Spleen (tissue), 11 donors: ENCODE data around the gene DOCK4. TPM values are rescaled to one million over a fixed set of nuclear protein-coding genes. Genes with fewer than 3 reads are reported as not detected.

ENCODE experiments used
- DNase-seq: peaks from one replicate; pipeline ENCODE4 v3.0.0-alpha.2; 2020
- H3K27ac ChIP-seq, 8 donors: fragments of 200-600 bp; sonication (generic) in 7 of 8; 1 replicate in 4 of 8; 2 replicates in 4 of 8; pipeline versions ENCODE4 v1.5.0 to v1.8.0; 2016 to 2021; ENCODE audit warnings: inconsistent platforms in 4 of 8, mild to moderate bottlenecking in 4 of 8, moderate library complexity in 1 of 8
- H3K27me3 ChIP-seq, 7 donors: fragments of 200-600 bp; sonication (generic) in 6 of 7; replicated peaks in 1 of 7; 1 replicate in 4 of 7; 2 replicates in 3 of 7; pipeline versions ENCODE4 v1.5.0 to v1.8.0; 2016 to 2021; ENCODE audit warnings: inconsistent platforms in 3 of 7, mild to moderate bottlenecking in 1 of 7
- H3K36me3 ChIP-seq, 6 donors: fragments of 200-600 bp; sonication (generic) in 5 of 6; 1 replicate in 4 of 6; 2 replicates in 2 of 6; pipeline versions ENCODE4 v1.5.0 to v1.8.0; 2016 to 2021; ENCODE audit warnings: inconsistent platforms in 2 of 6
- H3K4me1 ChIP-seq, 6 donors: fragments of 200-600 bp; sonication (generic) in 5 of 6; 1 replicate in 3 of 6; 2 replicates in 3 of 6; pipeline versions ENCODE4 v1.5.0 to v1.8.0; 2016 to 2021; ENCODE audit warnings: inconsistent platforms in 3 of 6
- H3K4me3 ChIP-seq, 8 donors: fragments of 200-600 bp; sonication (generic) in 7 of 8; 1 replicate in 4 of 8; 2 replicates in 4 of 8; pipeline versions ENCODE4 v1.5.0 to v1.8.0; 2016 to 2021; ENCODE audit warnings: inconsistent platforms in 4 of 8, mild to moderate bottlenecking in 4 of 8, moderate library complexity in 2 of 8
- H3K9me3 ChIP-seq, 8 donors: fragments of 200-600 bp; sonication (generic) in 7 of 8; 1 replicate in 4 of 8; 2 replicates in 4 of 8; pipeline versions ENCODE4 v1.5.0 to v1.8.0; 2016 to 2021; ENCODE audit warnings: inconsistent platforms in 4 of 8
- POLR2A ChIP-seq, 3 donors: fragments of 450-650 bp; IDR thresholded peaks; one replicate each; pipeline ENCODE4 v1.5.1; 2017; ENCODE audit warnings: antibody characterized with exemption in 3 of 3, mild to moderate bottlenecking in 1 of 3
- POLR2AphosphoS5 ChIP-seq, 3 donors: sonication (generic); formaldehyde crosslinking; IDR thresholded peaks; one replicate each; pipeline ENCODE4 v1.5.1; 2017; ENCODE audit warnings: antibody characterized with exemption in 3 of 3
- WGBS, 5 donors: extraction: QIAGEN DNeasy Blood & Tissue Kit in 3 of 5; methylation state at CpG; one replicate each; pipeline versions ENCODE4 v1.1.5 to v1.1.7; 2013 to 2018; 5-methylcytosine and 5-hydroxymethylcytosine counted together
- intact Hi-C: fragments of 100-400 bp; cut with DNase I; formaldehyde crosslinking; loops from one replicate; pipeline ENCODE4 v1.15.0; 2023; ENCODE audit warnings: low total_unique reads
- polyA plus RNA-seq, 3 donors: library from polyadenylated mRNA; stranded (reverse); fragments of 200-250 nt; gene quantifications; one replicate each; pipeline ENCODE4 v1.2.1, GENCODE V29; 2013
- total RNA-seq, 7 donors: library from RNA; depleted of rRNA in 3 of 7; stranded (reverse); fragments of >200 nt in 3 of 7; fragmentation: NEBNext Ultra II Directional in 4 of 7; extraction: Animal tissue kit (Norgen Biotek cat#: 25700) in 4 of 7; gene quantifications; one replicate each; pipeline versions ENCODE4 v1.1.0 to v1.2.1, GENCODE V29; 2016 to 2021
- TF ChIP-seq, protein P1 (sequence below), 11 experiments: fragments of 200-600 bp in 7 of 11; fragments of 450-650 bp in 4 of 11; sonication (generic) in 4 of 11; IDR thresholded peaks in 8 of 11; conservative IDR thresholded peaks in 3 of 11; 1 replicate in 7 of 11; 2 replicates in 4 of 11; pipeline versions ENCODE4 v1.4.0 to v1.8.0; 2016 to 2021; ENCODE audit warnings: antibody characterized with exemption in 11 of 11, inconsistent platforms in 4 of 11, mild to moderate bottlenecking in 1 of 11
- donor health status: healthy with polysubstance abuse.
- donor health status: DM: no; HTN: no; CAD: no; lungs with moderate emphysema.
- donor health status: DM: no; HTN: no; CAD: no.
- donor health status: Bipolar disorder and iron deficiency.
- donor health status: healthy.
- donor health status: DM: no; HTN: no; CAD: no.
- donor health status: DM: yes; HTN: yes; CAD: no.

DOCK4 gene
- total and polyA plus RNA-seq, 10 donors: 1.4 to 26.9 (median 14.2) TPM

DNA sequence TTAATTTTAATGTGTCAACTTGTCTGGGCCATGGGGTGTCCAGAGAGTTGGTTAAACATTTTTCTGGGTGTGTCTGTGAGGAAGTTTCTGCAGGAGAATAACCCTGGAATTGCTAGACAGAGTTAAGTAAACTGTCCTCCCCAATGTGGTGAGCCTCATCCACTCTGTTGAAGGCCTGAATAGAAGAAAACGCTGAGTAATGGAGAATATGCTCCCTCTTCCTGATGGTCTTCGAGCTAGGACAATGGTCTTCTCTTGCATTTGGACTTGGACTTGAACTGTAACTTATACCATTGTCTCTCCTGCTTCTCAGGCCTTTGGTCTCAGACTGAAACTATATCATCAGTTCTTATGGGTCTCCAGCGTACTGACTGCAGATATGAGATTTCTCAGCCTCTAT is 347.9 kb downstream of the DOCK4 start:
- H3K36me3 ChIP-seq: no peaks in the 10 kb centered on the region
- H3K27me3 ChIP-seq: no peaks in the 10 kb centered on the region
- H3K4me1 ChIP-seq: no peaks in the 10 kb centered on the region
- TF ChIP-seq, protein P1, sequence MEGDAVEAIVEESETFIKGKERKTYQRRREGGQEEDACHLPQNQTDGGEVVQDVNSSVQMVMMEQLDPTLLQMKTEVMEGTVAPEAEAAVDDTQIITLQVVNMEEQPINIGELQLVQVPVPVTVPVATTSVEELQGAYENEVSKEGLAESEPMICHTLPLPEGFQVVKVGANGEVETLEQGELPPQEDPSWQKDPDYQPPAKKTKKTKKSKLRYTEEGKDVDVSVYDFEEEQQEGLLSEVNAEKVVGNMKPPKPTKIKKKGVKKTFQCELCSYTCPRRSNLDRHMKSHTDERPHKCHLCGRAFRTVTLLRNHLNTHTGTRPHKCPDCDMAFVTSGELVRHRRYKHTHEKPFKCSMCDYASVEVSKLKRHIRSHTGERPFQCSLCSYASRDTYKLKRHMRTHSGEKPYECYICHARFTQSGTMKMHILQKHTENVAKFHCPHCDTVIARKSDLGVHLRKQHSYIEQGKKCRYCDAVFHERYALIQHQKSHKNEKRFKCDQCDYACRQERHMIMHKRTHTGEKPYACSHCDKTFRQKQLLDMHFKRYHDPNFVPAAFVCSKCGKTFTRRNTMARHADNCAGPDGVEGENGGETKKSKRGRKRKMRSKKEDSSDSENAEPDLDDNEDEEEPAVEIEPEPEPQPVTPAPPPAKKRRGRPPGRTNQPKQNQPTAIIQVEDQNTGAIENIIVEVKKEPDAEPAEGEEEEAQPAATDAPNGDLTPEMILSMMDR (IDR thresholded peaks at IDR 0.05 in 8 of 11, conservative IDR thresholded peaks at IDR 0.05 in 3 of 11): no peak
- TF ChIP-seq POLR2A (IDR thresholded peaks at IDR 0.05): no peak
- TF ChIP-seq POLR2AphosphoS5 (IDR thresholded peaks at IDR 0.05): no peak
- no peak for DNase-seq
- WGBS, 5 donors: 82 to 91% (median 91%) methylated on average over 3 of the region's 3 CpGs
- H3K4me3 ChIP-seq: no peak overlapping the region
- intact Hi-C loops: no loop called here
- H3K9me3 ChIP-seq: no peaks in the 10 kb centered on the region
- no peak overlapping the region for H3K27ac ChIP-seq

DNA sequence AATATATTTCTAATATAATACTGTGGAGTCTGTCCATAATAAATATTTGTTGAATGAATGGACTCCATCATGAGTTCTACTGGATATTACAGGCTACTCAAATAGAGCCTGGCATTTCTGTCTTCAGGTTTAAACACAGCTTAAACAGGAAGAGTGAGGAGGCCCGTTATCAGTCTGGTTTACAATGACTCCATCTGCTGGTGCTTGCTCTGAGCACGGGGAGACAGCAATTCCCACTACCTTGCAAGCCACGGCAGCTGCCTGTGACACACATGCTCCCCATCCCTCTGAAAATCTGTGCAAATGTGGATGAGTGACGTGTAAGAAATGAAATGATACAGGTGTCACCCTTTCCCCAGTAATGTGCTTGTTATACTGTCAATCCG is 350.4 kb downstream of the DOCK4 start:
- no peaks in the 10 kb centered on the region for H3K27me3 ChIP-seq
- H3K9me3 ChIP-seq: peaks cover 0 to 2% (median 0%) of the 10 kb centered on the region in 8 donors
- WGBS, 5 donors: 46 to 60% (median 54%) methylated on average over 5 of the region's 5 CpGs
- H3K4me1 ChIP-seq: no peaks in the 10 kb centered on the region
- H3K4me3 ChIP-seq: no peak overlapping the region
- H3K27ac ChIP-seq: no peak overlapping the region
- no peak for TF ChIP-seq POLR2AphosphoS5 (IDR thresholded peaks at IDR 0.05)
- TF ChIP-seq, protein P1 (IDR thresholded peaks at IDR 0.05 in 8 of 11, conservative IDR thresholded peaks at IDR 0.05 in 3 of 11): no peak
- TF ChIP-seq POLR2A (IDR thresholded peaks at IDR 0.05): no peak
- intact Hi-C loops: no loop called here
- no peak for DNase-seq
- H3K36me3 ChIP-seq: no peaks in the 10 kb centered on the region

DNA sequence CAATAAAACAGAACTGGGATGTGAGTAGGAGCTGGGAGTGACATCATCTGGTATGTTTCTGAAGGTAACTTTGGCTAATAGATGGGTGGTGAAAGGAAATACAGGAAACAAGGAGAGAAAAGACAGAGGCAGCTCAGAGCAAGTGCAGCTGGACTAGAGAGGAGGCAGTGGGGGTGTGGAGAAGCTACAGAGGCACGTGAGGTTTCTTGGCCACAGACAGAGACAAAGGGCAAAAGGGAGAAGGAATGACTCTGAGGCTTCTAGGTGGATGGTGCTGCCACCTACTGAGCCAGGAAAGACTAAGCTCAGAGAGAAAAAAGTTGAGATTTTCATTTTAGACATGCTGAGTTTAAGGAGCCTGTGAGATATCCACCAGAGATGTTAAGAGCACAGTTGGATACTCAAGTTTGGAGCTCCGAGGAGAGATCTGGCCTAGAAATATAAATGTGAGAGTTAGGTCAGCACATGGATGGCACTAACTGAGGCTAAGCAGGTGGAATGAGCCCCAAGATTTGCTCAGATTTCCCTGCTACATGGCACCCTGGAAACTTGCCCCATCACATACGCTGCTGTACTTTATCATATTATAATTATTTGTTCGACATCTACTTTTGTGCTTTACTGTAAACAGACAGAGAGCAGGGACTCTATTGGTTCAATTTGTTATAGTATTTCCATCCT is 350.9 kb downstream of the DOCK4 start:
- Histone ChIP-seq H3K27ac (no peak overlapping the region), H3K36me3 (no peaks in the 10 kb centered on the region), H3K4me1 (no peaks in the 10 kb centered on the region), H3K9me3 (peaks cover 0 to 8% (median 0%) of the 10 kb centered on the region in 8 donors), H3K4me3 (no peak overlapping the region), H3K27me3 (no peaks in the 10 kb centered on the region)
- no peak for DNase-seq
- 48 to 68% (median 54%) methylated on average over 4 of the region's 4 CpGs for whole genome bisulfite sequencing, 5 donors
- TF ChIP-seq, protein P1 (IDR thresholded peaks at IDR 0.05 in 8 of 11, conservative IDR thresholded peaks at IDR 0.05 in 3 of 11): peak in 1 of 11 experiments; percentile 20
- TF ChIP-seq POLR2A (IDR thresholded peaks at IDR 0.05): no peak
- intact Hi-C loops: no loop called here

DNA sequence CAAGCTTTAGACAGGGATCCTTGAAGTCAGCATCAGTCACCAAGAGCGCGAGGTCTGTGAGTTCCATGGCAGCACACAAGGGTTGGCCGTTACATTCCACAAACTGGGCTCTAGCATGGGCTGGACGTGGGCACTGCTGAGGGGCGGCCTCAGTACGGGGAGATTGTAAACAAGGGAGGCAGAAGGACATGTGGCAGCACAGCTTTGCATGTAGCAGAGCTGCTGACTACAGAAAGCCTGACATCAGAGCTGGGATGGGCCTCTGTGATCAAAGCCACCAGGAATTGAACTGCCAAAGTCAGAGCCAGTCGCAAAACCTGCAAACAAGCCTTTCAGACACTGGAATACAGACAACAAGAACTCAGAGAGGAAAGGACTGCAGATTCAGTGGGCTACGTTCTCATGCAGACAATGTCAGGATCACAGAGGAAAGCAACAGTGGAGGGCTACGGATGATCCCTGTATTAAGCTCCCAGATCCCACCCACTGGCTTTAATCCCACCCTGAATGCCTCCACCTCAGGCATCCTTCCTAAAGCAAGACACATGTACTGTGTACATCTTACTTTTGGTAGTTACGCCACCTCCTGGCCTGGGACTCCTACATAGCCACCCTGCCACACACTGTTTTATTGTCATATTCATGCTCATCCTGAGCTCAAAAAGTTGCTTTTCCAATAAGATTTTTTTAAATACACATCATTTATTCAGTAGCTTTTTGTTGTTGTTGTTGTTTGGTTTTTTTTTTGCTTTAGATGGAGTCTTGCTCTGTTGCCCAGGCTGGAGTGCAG is 352.8 kb downstream of the DOCK4 start:
- no peak overlapping the region for H3K27ac ChIP-seq
- no peak for DNase-seq
- no peaks in the 10 kb centered on the region for H3K4me1 ChIP-seq
- H3K4me3 ChIP-seq: no peak overlapping the region
- TF ChIP-seq POLR2AphosphoS5 (IDR thresholded peaks at IDR 0.05) (no peak), POLR2A (IDR thresholded peaks at IDR 0.05) (no peak)
- TF ChIP-seq, protein P1 (IDR thresholded peaks at IDR 0.05 in 8 of 11, conservative IDR thresholded peaks at IDR 0.05 in 3 of 11): no peak
- peaks cover 0 to 11% (median 0%) of the 10 kb centered on the region in 8 donors for H3K9me3 ChIP-seq
- H3K36me3 ChIP-seq: no peaks in the 10 kb centered on the region
- H3K27me3 ChIP-seq: no peaks in the 10 kb centered on the region
- 84 to 98% (median 92%) methylated on average over 8 to 10 of the region's 10 CpGs for WGBS, 5 donors
- intact Hi-C loops: no loop called here
